HG02885 (cell line): ENCODE data around the gene LDAF1.
"Not testable (repeated sequence)": the region's sequence is repeated elsewhere in the genome, so short reads cannot be mapped to it uniquely, and the experiment has no call there.

Source experiments
- ATAC-seq: cut with Tn5 transposase; IDR thresholded peaks from one replicate; pipeline ENCODE4 v1.9.1; 2021; ENCODE audit warnings: mild to moderate bottlenecking; ENCODE audit not compliant: unreplicated experiment, poor library complexity

LDAF1 gene

GRCh38 chr16:21160276-21160675 lies 1.8 kb downstream of the LDAF1 start:
- no peak for ATAC-seq

- no peak for ATAC-seq
Observed at GRCh38 chr16:21161211-21161610, 2.7 kb downstream of the LDAF1 start.

- no peak for ATAC-seq
Observed at GRCh38 chr16:21162661-21163151, 4.2 kb downstream of the LDAF1 start.

GRCh38 chr16:21163576-21163975 lies 5.1 kb downstream of the LDAF1 start:
- ATAC-seq, result no peak

- ATAC-seq, result no peak
Observed at GRCh38 chr16:21164521-21165168, 6.2 kb downstream of the LDAF1 start.

GRCh38 chr16:21166561-21166961 lies 8.1 kb downstream of the LDAF1 start:
- ATAC-seq, result no peak

GRCh38 chr16:21167360-21167759 lies 8.9 kb downstream of the LDAF1 start:
- no peak for ATAC-seq

- no peak for ATAC-seq
Observed at GRCh38 chr16:21167929-21168602, 9.6 kb downstream of the LDAF1 start.

GRCh38 chr16:21169249-21169981 lies 10.9 kb downstream of the LDAF1 start:
- no peak for ATAC-seq

GRCh38 chr16:21170116-21170515 lies 11.6 kb downstream of the LDAF1 start:
- ATAC-seq, result not testable (repeated sequence)

- ATAC-seq, result no peak
Observed at GRCh38 chr16:21172650-21173049, 14.2 kb downstream of the LDAF1 start.

GRCh38 chr16:21175397-21175796 lies 16.9 kb downstream of the LDAF1 start:
- no peak for ATAC-seq

- no peak for ATAC-seq
Observed at GRCh38 chr16:21179126-21179982, 20.9 kb downstream of the LDAF1 start.

- ATAC-seq, result no peak
Observed at GRCh38 chr16:21179983-21180365, 21.5 kb downstream of the LDAF1 start.

GRCh38 chr16:21183995-21184394 lies 25.5 kb downstream of the LDAF1 start:
- ATAC-seq, result no peak

GRCh38 chr16:21184834-21185233 lies 26.4 kb downstream of the LDAF1 start:
- ATAC-seq, result no peak

GRCh38 chr16:21185659-21186325 lies 27.3 kb downstream of the LDAF1 start:
- ATAC-seq, result no peak

- ATAC-seq, result no peak
Observed at GRCh38 chr16:21186326-21186691, 27.8 kb downstream of the LDAF1 start.

- ATAC-seq, result no peak
Observed at GRCh38 chr16:21189311-21189710, 30.8 kb downstream of the LDAF1 start.

GRCh38 chr16:21190013-21190412 lies 31.5 kb downstream of the LDAF1 start:
- ATAC-seq, result no peak
